Measurements from ENCODE around the gene TRAF3IP1.

TRAF3IP1 gene

GRCh38 chr2:238434846-238435751 lies 114.8 kb downstream of the TRAF3IP1 start:
- no peak overlapping the region for H3K27ac ChIP-seq (ENCODE audit: low read length)
- no peak overlapping the region for H2AFZ ChIP-seq (ENCODE audit: low read depth, low read length)
- no peaks in the 10 kb centered on the region for H3K9me3 ChIP-seq (ENCODE audit: insufficient read depth, low read length)
- H3K4me2 ChIP-seq (ENCODE audit: low read length): no peak overlapping the region
- H3K36me3 ChIP-seq (replicated peaks; ENCODE audit: low read depth, low read length): peaks cover 15% of the 10 kb centered on the region
- no peaks in the 10 kb centered on the region for H3K27me3 ChIP-seq (ENCODE audit: low read depth, low read length)
- H3K4me3 ChIP-seq (ENCODE audit: low read length): no peak overlapping the region
- no peaks in the 10 kb centered on the region for H3K4me1 ChIP-seq (ENCODE audit: low read length)
- no peak overlapping the region for H3K9ac ChIP-seq (ENCODE audit: low read length)
- TF ChIP-seq, protein P1, sequence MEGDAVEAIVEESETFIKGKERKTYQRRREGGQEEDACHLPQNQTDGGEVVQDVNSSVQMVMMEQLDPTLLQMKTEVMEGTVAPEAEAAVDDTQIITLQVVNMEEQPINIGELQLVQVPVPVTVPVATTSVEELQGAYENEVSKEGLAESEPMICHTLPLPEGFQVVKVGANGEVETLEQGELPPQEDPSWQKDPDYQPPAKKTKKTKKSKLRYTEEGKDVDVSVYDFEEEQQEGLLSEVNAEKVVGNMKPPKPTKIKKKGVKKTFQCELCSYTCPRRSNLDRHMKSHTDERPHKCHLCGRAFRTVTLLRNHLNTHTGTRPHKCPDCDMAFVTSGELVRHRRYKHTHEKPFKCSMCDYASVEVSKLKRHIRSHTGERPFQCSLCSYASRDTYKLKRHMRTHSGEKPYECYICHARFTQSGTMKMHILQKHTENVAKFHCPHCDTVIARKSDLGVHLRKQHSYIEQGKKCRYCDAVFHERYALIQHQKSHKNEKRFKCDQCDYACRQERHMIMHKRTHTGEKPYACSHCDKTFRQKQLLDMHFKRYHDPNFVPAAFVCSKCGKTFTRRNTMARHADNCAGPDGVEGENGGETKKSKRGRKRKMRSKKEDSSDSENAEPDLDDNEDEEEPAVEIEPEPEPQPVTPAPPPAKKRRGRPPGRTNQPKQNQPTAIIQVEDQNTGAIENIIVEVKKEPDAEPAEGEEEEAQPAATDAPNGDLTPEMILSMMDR (IDR thresholded peaks at IDR 0.05; ENCODE audit: low read depth, low read length): no peak
- no peak for TF ChIP-seq EZH2phosphoT487 (IDR thresholded peaks at IDR 0.05; ENCODE audit: low read depth)
- H3K79me2 ChIP-seq (ENCODE audit: low read length): peaks cover 42% of the 10 kb centered on the region
- H4K20me1 ChIP-seq (ENCODE audit: insufficient read depth, low read length): peaks cover 3% of the 10 kb centered on the region; the same call in 1 of the 2 replicates

DNA sequence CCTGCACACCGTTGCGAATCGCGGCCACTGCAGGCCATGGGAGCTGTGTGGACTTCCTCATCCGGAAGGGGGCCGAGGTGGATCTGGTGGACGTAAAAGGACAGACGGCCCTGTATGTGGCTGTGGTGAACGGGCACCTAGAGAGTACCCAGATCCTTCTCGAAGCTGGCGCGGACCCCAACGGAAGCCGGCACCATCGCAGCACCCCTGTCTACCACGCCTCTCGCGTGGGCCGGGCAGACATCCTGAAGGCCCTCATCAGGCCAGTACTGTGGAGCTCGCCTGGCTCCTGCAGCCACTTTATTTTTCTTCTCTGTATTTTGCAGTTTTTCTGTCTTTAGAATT lies 115.4 kb downstream of the TRAF3IP1 start:
- no peaks in the 10 kb centered on the region for H3K27me3 ChIP-seq (ENCODE audit: low read depth, low read length)
- peaks cover 12% of the 10 kb centered on the region for H3K36me3 ChIP-seq (replicated peaks; ENCODE audit: low read depth, low read length)
- H3K79me2 ChIP-seq (ENCODE audit: low read length): peaks cover 42% of the 10 kb centered on the region
- no peak overlapping the region for H3K27ac ChIP-seq (ENCODE audit: low read length)
- no peak overlapping the region for H3K9ac ChIP-seq (ENCODE audit: low read length)
- no peak overlapping the region for H2AFZ ChIP-seq (ENCODE audit: low read depth, low read length)
- H4K20me1 ChIP-seq (ENCODE audit: insufficient read depth, low read length): peaks cover 3% of the 10 kb centered on the region; the same call in 1 of the 2 replicates
- H3K4me1 ChIP-seq (ENCODE audit: low read length): no peaks in the 10 kb centered on the region
- no peak overlapping the region for H3K4me3 ChIP-seq (ENCODE audit: low read length)
- TF ChIP-seq, protein P1 (IDR thresholded peaks at IDR 0.05; ENCODE audit: low read depth, low read length): no peak
- TF ChIP-seq EZH2phosphoT487 (IDR thresholded peaks at IDR 0.05; ENCODE audit: low read depth): no peak
- H3K4me2 ChIP-seq (ENCODE audit: low read length): no peak overlapping the region
- H3K9me3 ChIP-seq (ENCODE audit: insufficient read depth, low read length): no peaks in the 10 kb centered on the region

DNA sequence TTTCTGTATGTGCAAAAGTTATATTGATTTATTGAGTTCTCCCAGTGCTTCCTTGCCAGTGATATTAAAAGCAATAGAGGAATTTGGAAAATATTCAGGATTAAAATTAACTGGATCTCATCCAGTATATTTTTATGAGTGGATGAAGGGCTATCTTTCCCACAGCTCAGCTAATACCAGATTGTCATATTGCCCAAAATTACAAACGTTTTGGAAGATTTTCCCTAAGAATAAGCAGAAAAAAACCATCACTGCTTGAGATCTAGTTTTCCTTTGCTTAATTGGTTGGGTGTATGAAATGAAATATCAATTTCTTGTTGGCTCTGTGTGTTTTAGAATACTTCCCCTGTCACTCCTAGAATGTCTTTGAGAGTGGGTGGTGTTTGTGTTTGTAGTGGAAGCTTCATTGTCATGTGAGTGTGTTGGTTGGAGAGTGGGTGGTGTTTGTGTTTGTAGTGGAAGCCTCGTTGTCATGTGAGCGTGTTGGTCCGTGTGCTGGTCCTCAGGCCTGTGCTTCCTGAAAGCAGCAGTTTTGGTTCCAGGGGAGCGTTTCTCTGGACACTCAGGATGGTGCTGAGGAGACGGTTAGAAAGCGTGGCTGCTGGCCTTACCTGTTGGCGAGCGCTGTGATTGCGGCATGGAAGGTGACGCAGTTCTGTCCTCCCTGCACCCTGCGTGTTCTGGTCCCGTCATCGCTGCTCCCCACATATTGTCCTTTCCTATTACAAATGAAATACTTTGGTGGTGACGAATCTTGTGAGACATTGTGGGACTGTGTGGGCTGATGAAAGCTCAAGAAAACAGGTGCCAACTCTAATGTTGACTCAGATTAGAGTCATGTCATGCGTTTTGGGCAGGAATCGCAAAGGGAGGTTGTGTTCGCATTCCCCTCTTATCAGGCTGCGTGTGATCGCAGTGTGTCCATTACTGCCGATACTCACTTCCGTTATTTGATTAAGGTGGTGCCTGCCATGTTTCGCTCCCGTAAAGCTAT lies 118.8 kb downstream of the TRAF3IP1 start:
- Histone ChIP-seq H3K79me2 (ENCODE audit: low read length) (peaks cover 33% of the 10 kb centered on the region), H4K20me1 (ENCODE audit: insufficient read depth, low read length) (no peaks in the 10 kb centered on the region)

More for the DNA sequence above, 118.8 kb downstream of the TRAF3IP1 start:
- H3K9me3 ChIP-seq (ENCODE audit: insufficient read depth, low read length): no peaks in the 10 kb centered on the region
- no peaks in the 10 kb centered on the region for H3K27me3 ChIP-seq (ENCODE audit: low read depth, low read length)
- no peak overlapping the region for H3K4me2 ChIP-seq (ENCODE audit: low read length)
- no peak overlapping the region for H3K4me3 ChIP-seq (ENCODE audit: low read length)
- TF ChIP-seq EZH2phosphoT487 (IDR thresholded peaks at IDR 0.05; ENCODE audit: low read depth): no peak
- TF ChIP-seq, protein P1 (IDR thresholded peaks at IDR 0.05; ENCODE audit: low read depth, low read length): no peak
- H2AFZ ChIP-seq (ENCODE audit: low read depth, low read length): no peak overlapping the region
- H3K36me3 ChIP-seq (replicated peaks; ENCODE audit: low read depth, low read length): peaks cover 9% of the 10 kb centered on the region
- H3K9ac ChIP-seq (ENCODE audit: low read length): no peak overlapping the region
- H3K4me1 ChIP-seq (ENCODE audit: low read length): no peaks in the 10 kb centered on the region
- no peak overlapping the region for H3K27ac ChIP-seq (ENCODE audit: low read length)

Data from OCI-LY3 (cell line).